GM19438 (cell line): Measurements from ENCODE around the gene ZC3H7A.

Source experiments
- ATAC-seq: cut with Tn5 transposase; IDR thresholded peaks from one replicate; pipeline ENCODE4 v1.9.1; 2021; ENCODE audit warnings: low read depth; ENCODE audit not compliant: unreplicated experiment

The ZC3H7A gene

DNA sequence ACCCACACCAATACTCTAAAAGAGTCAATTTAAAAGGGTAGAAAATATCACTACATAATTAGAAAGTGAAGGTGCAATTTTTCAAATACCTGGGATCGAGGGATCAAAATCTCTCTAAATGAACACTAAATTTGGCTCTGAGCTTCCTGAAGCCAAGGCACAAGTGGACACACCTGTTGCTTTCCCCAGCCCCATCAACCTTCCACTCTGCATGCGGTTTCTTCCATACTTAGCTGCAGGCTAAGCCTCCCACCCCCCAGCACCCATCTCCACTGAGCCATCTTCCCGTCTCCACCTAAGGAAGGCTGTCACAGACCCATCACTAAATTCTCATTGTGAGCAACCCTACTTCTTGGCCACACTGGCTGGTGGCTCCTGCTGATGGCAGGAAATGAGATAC is 84.9 kb downstream of the ZC3H7A start:
- ATAC-seq = no peak

DNA sequence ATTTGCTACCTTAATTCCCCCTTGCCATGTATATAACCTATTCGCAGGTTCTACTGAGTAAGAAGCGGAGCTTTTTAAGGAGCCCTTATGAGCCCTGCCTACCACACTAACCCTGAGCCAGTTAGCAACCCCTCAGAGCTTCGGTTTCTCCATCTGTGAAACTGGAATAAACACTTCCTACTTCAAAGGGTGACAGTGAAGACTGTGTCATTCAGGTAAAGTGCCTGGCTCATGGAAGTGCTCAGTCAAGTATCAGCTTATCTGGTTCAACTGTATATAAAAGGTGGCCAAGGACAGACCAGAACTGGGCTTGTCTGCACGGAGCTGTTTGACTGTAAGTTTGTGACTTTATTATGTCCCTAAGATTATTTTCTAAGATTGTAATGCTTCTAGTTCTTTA is 85.4 kb downstream of the ZC3H7A start:
- ATAC-seq = no peak

DNA sequence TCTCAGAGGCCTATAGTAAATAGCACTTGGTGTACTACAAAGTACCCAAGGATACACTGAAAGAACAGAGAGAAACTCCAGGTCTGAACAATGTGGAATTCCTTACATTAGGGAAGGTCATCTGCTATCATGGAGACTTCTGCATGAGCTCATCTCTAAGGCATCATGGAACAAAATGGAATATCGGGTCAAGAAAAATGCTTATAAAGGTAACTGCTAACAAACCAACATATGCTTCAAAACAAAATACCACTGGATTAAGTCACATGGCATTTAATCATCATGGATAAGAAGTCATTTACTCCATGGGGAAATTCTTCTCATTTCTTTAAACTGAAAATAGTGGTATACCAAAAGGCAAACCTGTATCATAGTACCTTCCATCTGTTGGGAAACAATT is 88.6 kb downstream of the ZC3H7A start:
- no peak for ATAC-seq

DNA sequence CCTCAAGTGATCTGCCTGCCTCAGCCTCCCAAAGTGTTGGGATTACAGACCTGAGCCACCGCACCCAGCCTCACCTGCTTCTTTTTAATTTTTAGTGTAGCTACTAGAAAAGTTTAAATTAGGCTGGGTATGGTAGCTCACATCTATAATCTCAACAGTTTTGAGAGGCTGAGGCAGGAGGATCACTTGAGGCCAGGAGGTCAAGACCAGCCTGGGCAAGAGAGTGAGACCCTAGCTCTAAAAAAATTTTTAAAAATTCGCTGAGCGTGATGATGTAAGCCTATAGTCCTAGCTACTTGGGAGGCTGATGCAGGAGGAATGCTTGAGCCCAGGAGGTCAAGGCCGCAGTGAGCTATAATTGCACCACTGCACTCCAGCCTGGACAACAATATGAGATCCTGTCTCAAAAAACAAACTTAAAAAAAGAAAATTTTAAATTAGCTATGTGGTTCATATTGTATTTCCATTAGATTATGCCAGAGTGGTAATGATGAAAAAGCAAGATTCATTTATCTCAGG is 89.3 kb downstream of the ZC3H7A start:
- no peak for ATAC-seq

DNA sequence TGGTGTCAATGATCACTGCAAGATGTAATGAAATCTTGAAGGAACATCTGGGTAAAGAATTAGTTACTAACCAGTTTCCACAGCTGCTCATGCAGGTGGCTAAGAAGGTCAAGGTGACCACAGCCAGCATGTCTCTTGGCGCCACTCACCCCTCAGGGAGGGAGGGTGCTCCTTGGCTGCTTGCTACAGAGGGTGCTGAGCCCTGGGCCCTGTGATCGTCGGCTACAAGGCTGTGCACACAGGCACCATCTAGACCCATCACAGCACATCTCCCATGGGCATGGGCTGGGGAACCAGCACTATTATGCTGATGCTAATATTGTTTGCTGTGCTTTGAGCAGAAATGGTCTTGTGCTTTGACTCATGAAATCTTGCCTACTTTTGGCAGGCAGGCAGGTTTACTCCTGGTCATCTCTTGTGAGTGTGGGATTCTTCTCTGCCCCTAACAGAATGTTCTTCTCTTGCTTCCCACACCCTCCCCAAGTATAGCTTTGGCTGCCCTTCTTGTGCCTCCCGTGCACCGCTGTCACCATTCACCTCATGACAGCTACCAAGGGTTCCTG is 90.8 kb downstream of the ZC3H7A start:
- ATAC-seq = no peak

DNA sequence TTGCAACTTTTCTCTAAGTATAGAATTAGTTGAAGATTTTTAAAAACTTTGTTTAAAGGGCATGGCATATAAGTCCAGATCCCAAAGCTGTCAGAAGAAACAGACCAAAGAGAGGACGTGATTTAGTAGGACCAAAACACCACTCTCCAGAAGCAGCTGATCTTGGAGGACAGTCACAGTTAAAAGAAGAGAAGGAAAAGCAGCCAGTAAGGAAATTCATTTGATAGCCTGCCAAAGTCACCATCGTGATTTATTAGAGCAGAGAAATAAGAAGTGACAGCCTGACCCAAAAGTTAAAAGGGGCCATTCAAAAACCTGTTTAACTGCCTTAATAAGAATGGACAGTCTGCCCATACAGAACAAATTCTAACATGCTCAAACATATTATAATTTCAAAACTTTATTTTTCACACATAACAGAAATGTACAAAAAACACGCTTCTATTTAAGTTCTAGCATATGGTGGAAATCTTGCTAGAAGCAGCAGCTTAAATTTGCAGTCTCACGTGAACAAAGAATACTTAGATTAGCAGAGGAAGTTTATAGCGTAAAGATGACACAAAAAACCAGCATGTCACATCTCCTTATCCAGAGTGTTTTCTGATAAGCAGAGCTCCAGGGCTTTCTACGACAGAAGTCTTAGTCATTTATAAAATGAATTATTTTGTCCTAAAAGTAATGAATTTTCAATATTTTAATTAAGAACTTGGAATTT is 91.6 kb downstream of the ZC3H7A start:
- ATAC-seq = no peak
